ENCODE results near the gene ATP6V1F.

ATP6V1F gene

DNA sequence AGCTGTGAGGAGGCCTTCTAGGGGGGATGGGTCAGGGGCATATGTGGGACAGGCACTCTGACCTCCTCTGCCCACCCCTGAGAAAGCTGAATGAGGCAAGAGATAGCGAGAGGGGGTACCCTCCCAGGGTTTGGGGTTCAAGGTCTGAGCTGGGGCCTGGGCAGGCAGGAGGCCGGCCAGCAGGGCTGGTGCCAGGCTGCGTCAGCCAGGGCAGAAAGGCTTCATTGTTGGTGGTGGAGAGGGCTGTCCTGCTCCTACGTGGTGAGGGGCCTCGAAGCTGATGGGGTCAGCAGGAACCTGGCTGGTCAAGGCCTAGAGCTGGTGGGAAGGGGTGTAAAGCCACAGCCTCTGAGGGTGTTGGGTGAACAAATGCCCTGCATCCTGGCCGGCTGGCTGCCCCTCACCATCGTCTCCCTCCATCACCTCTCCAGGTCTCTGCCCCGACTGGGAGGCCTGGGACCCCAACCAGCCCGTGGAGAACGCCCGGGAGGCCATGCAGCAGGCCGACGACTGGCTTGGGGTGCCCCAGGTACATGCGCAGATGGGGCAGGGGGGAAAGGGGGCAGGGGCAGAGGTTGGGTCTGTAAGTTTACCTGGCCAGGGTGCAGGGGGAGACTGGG, 25.8 kb upstream of the ATP6V1F start:
- H3K4me3 ChIP-seq (ENCODE audit: low read length), result no peak overlapping the region
- H3F3A ChIP-seq (ENCODE audit: control insufficient read depth, insufficient read depth), result peaks cover 4% of the 10 kb centered on the region
- H3K9me2 ChIP-seq (replicated peaks; ENCODE audit: control insufficient read depth, low read length), result no peaks in the 10 kb centered on the region
- no peak overlapping the region for H3K27ac ChIP-seq (ENCODE audit: low read depth, low read length)
- no peaks in the 10 kb centered on the region for H3K36me3 ChIP-seq (ENCODE audit: control insufficient read depth, low read length)
- no peaks in the 10 kb centered on the region for H3K9me3 ChIP-seq (ENCODE audit: control insufficient read depth, insufficient read depth, low read length)
- peaks cover 32% of the 10 kb centered on the region for H3K4me1 ChIP-seq (ENCODE audit: control insufficient read depth, low read length)
- no peaks in the 10 kb centered on the region for H3K79me2 ChIP-seq (ENCODE audit: control insufficient read depth, low read length)
- peaks cover 5% of the 10 kb centered on the region; the same call in 1 of the 2 replicates for H3K27me3 ChIP-seq (ENCODE audit: control insufficient read depth, low read length)
- no peaks in the 10 kb centered on the region for H4K20me1 ChIP-seq (ENCODE audit: control insufficient read depth, insufficient read depth, low read depth, low read length)
- no peak overlapping the region for H3K4me2 ChIP-seq (ENCODE audit: low read length)
- TF ChIP-seq CTCF (IDR thresholded peaks at IDR 0.05; ENCODE audit: low read depth, low read length, poor library complexity, severe bottlenecking) (no peak), EZH2phosphoT487 (IDR thresholded peaks at IDR 0.05; ENCODE audit: borderline replicate concordance, low read length) (no peak)

- no peak overlapping the region for H3K4me2 ChIP-seq (ENCODE audit: low read length)
- no peaks in the 10 kb centered on the region for H3K79me2 ChIP-seq (ENCODE audit: control insufficient read depth, low read length)
- no peaks in the 10 kb centered on the region for H3K9me3 ChIP-seq (ENCODE audit: control insufficient read depth, insufficient read depth, low read length)
- no peak overlapping the region for H3K27ac ChIP-seq (ENCODE audit: low read depth, low read length)
- no peak for TF ChIP-seq EZH2phosphoT487 (IDR thresholded peaks at IDR 0.05; ENCODE audit: borderline replicate concordance, low read length)
- no peak for TF ChIP-seq CTCF (IDR thresholded peaks at IDR 0.05; ENCODE audit: low read depth, low read length, poor library complexity, severe bottlenecking)
- H3F3A ChIP-seq (ENCODE audit: control insufficient read depth, insufficient read depth), result peaks cover 4% of the 10 kb centered on the region
- H3K27me3 ChIP-seq (ENCODE audit: control insufficient read depth, low read length), result peaks cover 5% of the 10 kb centered on the region; the same call in 1 of the 2 replicates
- H3K4me3 ChIP-seq (ENCODE audit: low read length), result no peak overlapping the region
- H4K20me1 ChIP-seq (ENCODE audit: control insufficient read depth, insufficient read depth, low read depth, low read length), result no peaks in the 10 kb centered on the region
- no peaks in the 10 kb centered on the region for H3K9me2 ChIP-seq (replicated peaks; ENCODE audit: control insufficient read depth, low read length)
- peaks cover 31% of the 10 kb centered on the region for H3K4me1 ChIP-seq (ENCODE audit: control insufficient read depth, low read length)
- no peaks in the 10 kb centered on the region for H3K36me3 ChIP-seq (ENCODE audit: control insufficient read depth, low read length)
Measured at GRCh38 chr7:128837521-128837921, 25.1 kb upstream of the ATP6V1F start.

- Histone ChIP-seq H3K9me3 (ENCODE audit: control insufficient read depth, insufficient read depth, low read length) (no peaks in the 10 kb centered on the region), H3K79me2 (ENCODE audit: control insufficient read depth, low read length) (no peaks in the 10 kb centered on the region), H4K20me1 (ENCODE audit: control insufficient read depth, insufficient read depth, low read depth, low read length) (no peaks in the 10 kb centered on the region), H3K4me1 (ENCODE audit: control insufficient read depth, low read length) (peaks cover 24% of the 10 kb centered on the region), H3K4me2 (ENCODE audit: low read length) (no peak overlapping the region), H3K9me2 (replicated peaks; ENCODE audit: control insufficient read depth, low read length) (no peaks in the 10 kb centered on the region), H3K27ac (ENCODE audit: low read depth, low read length) (no peak overlapping the region), H3K36me3 (ENCODE audit: control insufficient read depth, low read length) (no peaks in the 10 kb centered on the region), H3K4me3 (ENCODE audit: low read length) (no peak overlapping the region), H3K27me3 (ENCODE audit: control insufficient read depth, low read length) (peaks cover 3% of the 10 kb centered on the region; the same call in 1 of the 2 replicates), H3F3A (ENCODE audit: control insufficient read depth, insufficient read depth) (peaks cover 4% of the 10 kb centered on the region)
- no peak for TF ChIP-seq EZH2phosphoT487 (IDR thresholded peaks at IDR 0.05; ENCODE audit: borderline replicate concordance, low read length)
- TF ChIP-seq CTCF (IDR thresholded peaks at IDR 0.05; ENCODE audit: low read depth, low read length, poor library complexity, severe bottlenecking), result no peak
Measured at GRCh38 chr7:128838109-128838779, 24.4 kb upstream of the ATP6V1F start.
